ENCODE measurements around the gene DCAF11. TPM values are rescaled to one million over a fixed set of nuclear protein-coding genes. Genes with fewer than 3 reads are reported as not detected.
A peak's percentile ranks its signal among the peaks of the same experiment; 100 is the strongest.

DCAF11 gene
- polyA plus RNA-seq (2011; rRNA removed), result 29.7 and 32.5 TPM in 2 replicates
- 35.4 and 43.4 TPM in 2 replicates for polyA minus RNA-seq (2011; rRNA and poly(A)+ RNA removed)

- DNase-seq (ENCODE audit: low read depth, low spot score), result peak; percentile 99
- Histone ChIP-seq H3K4me3 (ENCODE audit: low read depth, low read length) (peak within 1 kb of the TSS; percentile 92), H3K27ac (ENCODE audit: low read depth, low read length) (peak within 1 kb of the TSS; percentile 99), H3K9me3 (ENCODE audit: control insufficient read depth, insufficient read depth, low read length) (no peaks in the 10 kb centered on the region), H3K27me3 (ENCODE audit: control insufficient read depth, insufficient read depth, low read length) (no peaks in the 10 kb centered on the region)
- POLR2A ChIA-PET, result interaction anchor here (0.5 to 2.5 kb wide), 19 partner anchors 10 to 1020 kb away, joined by 3 to 36 read pairs (median 4); partner anchors contain the start of genes ACIN1, C14orf119, CHMP4A and DHRS1
- CTCF ChIA-PET, result interaction anchor here (0.6 to 2.6 kb wide), 11 partner anchors 9 to 284 kb away, joined by 3 to 21 read pairs (median 5); partner anchors contain the start of genes CIDEB, IRF9, NYNRIN and PCK2
- TF ChIP-seq CTCF (IDR thresholded peaks at IDR 0.05; ENCODE audit: low read depth, low read length), result no peak
Observed at GRCh38 chr14:24114532-24115421, at the start of gene DCAF11, which contains the start of gene NRL. Gene DCAF11 (plus strand): TSS chr14:24114777. CDS start chr14:24115595, 818 bp downstream. Gene NRL (minus strand): TSS chr14:24114949. CDS start chr14:24082848, 32,101 bp downstream.

GRCh38 chr14:24064856-24065255 lies 49.7 kb upstream of the DCAF11 start:
- CTCF ChIA-PET, result interaction anchor here (0.9 to 6.3 kb wide), 3 partner anchors 9 to 44 kb away, joined by 3 to 44 read pairs (median 3); no protein-coding TSS in a partner anchor
- POLR2A ChIA-PET, result no interaction called here
- no peak for DNase-seq (ENCODE audit: low read depth, low spot score)

GRCh38 chr14:24065408-24065807 lies 49.2 kb upstream of the DCAF11 start:
- no peaks in the 10 kb centered on the region for H3K9me3 ChIP-seq (ENCODE audit: control insufficient read depth, insufficient read depth, low read length)
- ChIA-PET POLR2A (no interaction called here), CTCF (interaction anchor here (0.9 to 6.3 kb wide), 3 partner anchors 9 to 43 kb away, joined by 3 to 44 read pairs (median 3); no protein-coding TSS in a partner anchor)
- no peak for TF ChIP-seq CTCF (IDR thresholded peaks at IDR 0.05; ENCODE audit: low read depth, low read length)
- peaks cover 52% of the 10 kb centered on the region for H3K27me3 ChIP-seq (ENCODE audit: control insufficient read depth, insufficient read depth, low read length)
- H3K27ac ChIP-seq (ENCODE audit: low read depth, low read length), result no peak overlapping the region
- no peak for DNase-seq (ENCODE audit: low read depth, low spot score)
- H3K4me3 ChIP-seq (ENCODE audit: low read depth, low read length), result no peak overlapping the region

More at GRCh38 chr14:24064856-24065255, 49.7 kb upstream of the DCAF11 start:
- Histone ChIP-seq H3K9me3 (ENCODE audit: control insufficient read depth, insufficient read depth, low read length) (no peaks in the 10 kb centered on the region), H3K4me3 (ENCODE audit: low read depth, low read length) (no peak overlapping the region), H3K27ac (ENCODE audit: low read depth, low read length) (no peak overlapping the region), H3K27me3 (ENCODE audit: control insufficient read depth, insufficient read depth, low read length) (peaks cover 49% of the 10 kb centered on the region)
- TF ChIP-seq CTCF (IDR thresholded peaks at IDR 0.05; ENCODE audit: low read depth, low read length), result no peak

- ChIA-PET CTCF (interaction anchor here (0.8 to 1.6 kb wide), 3 partner anchors 8 to 42 kb away, joined by 5 to 6 read pairs (median 6); no protein-coding TSS in a partner anchor), POLR2A (no interaction called here)
- H3K27me3 ChIP-seq (ENCODE audit: control insufficient read depth, insufficient read depth, low read length), result peaks cover 52% of the 10 kb centered on the region
- DNase-seq (ENCODE audit: low read depth, low spot score), result no peak
- H3K4me3 ChIP-seq (ENCODE audit: low read depth, low read length), result no peak overlapping the region
- no peak for TF ChIP-seq CTCF (IDR thresholded peaks at IDR 0.05; ENCODE audit: low read depth, low read length)
- no peaks in the 10 kb centered on the region for H3K9me3 ChIP-seq (ENCODE audit: control insufficient read depth, insufficient read depth, low read length)
- no peak overlapping the region for H3K27ac ChIP-seq (ENCODE audit: low read depth, low read length)
Observed at GRCh38 chr14:24066496-24067132, 48.0 kb upstream of the DCAF11 start.
